ENCODE data around the gene CCDC32.
"Not testable (repeated sequence)": the region's sequence is repeated elsewhere in the genome, so short reads cannot be mapped to it uniquely, and the experiment has no call there.

CCDC32 gene

GRCh38 chr15:40564591-40565332 lies at the start of gene CCDC32:
Gene CCDC32 (minus strand): TSS chr15:40565042. CDS start chr15:40563015, 2,027 bp downstream.
- DNase-seq = peak; percentile 93 to 95

GRCh38 chr15:40613080-40613479 lies 48.2 kb upstream of the CCDC32 start:
- no peak for DNase-seq

GRCh38 chr15:40603935-40604334 lies 39.1 kb upstream of the CCDC32 start:
- DNase-seq = no peak

- DNase-seq = no peak
Measured at GRCh38 chr15:40600956-40601355, 36.1 kb upstream of the CCDC32 start.

GRCh38 chr15:40598672-40599071 lies 33.8 kb upstream of the CCDC32 start:
- DNase-seq = no peak

GRCh38 chr15:40598126-40598525 lies 33.3 kb upstream of the CCDC32 start:
- no peak for DNase-seq

GRCh38 chr15:40597024-40597423 lies 32.2 kb upstream of the CCDC32 start:
- DNase-seq = no peak

- DNase-seq = no peak
Measured at GRCh38 chr15:40595773-40596172, 30.9 kb upstream of the CCDC32 start.

- no peak for DNase-seq
Measured at GRCh38 chr15:40595219-40595618, 30.4 kb upstream of the CCDC32 start.

GRCh38 chr15:40594429-40594836 lies 29.6 kb upstream of the CCDC32 start:
- peak in 1 of 2 experiments; percentile 55 for DNase-seq

- DNase-seq = peak; percentile 55 to 86
Measured at GRCh38 chr15:40593588-40594428, 29.0 kb upstream of the CCDC32 start, which contains the start of gene KNL1. Gene KNL1 (plus strand): TSS chr15:40594249. CDS start chr15:40602932, 8,683 bp downstream.

GRCh38 chr15:40593165-40593564 lies 28.3 kb upstream of the CCDC32 start:
- DNase-seq = no peak

- DNase-seq = no peak
Measured at GRCh38 chr15:40591389-40591788, 26.5 kb upstream of the CCDC32 start.

GRCh38 chr15:40590667-40591050 lies 25.8 kb upstream of the CCDC32 start:
- no peak for DNase-seq

- DNase-seq = no peak
Measured at GRCh38 chr15:40584191-40584590, 19.3 kb upstream of the CCDC32 start.

- DNase-seq = peak; percentile 50 to 70
Measured at GRCh38 chr15:40582726-40583246, 17.9 kb upstream of the CCDC32 start.

GRCh38 chr15:40581796-40582195 lies 17.0 kb upstream of the CCDC32 start:
- DNase-seq = not testable (repeated sequence)

GRCh38 chr15:40578892-40579291 lies 14.1 kb upstream of the CCDC32 start:
- DNase-seq = no peak

- DNase-seq = not testable (repeated sequence)
Measured at GRCh38 chr15:40576914-40577313, 12.1 kb upstream of the CCDC32 start.

GRCh38 chr15:40575113-40575512 lies 10.3 kb upstream of the CCDC32 start:
- no peak for DNase-seq

- DNase-seq = peak; percentile 67 to 77
Measured at GRCh38 chr15:40569129-40569953, 4.5 kb upstream of the CCDC32 start, which contains the start of gene RPUSD2. Gene RPUSD2 (plus strand): TSS chr15:40569299. CDS start chr15:40569338, 39 bp downstream.

GRCh38 chr15:40567111-40567510 lies 2.3 kb upstream of the CCDC32 start:
- no peak for DNase-seq
